HCEC 1CT (cell line): ENCODE measurements around the gene MT2A.

ENCODE experiments used
- DNase-seq: peaks from one replicate; pipeline ENCODE4 v3.0.0-alpha.2; 2017

The MT2A gene

GRCh38 chr16:56600398-56600999, 7.9 kb upstream of the MT2A start:
- peak; percentile 68 for DNase-seq

- DNase-seq = no peak
Measured at GRCh38 chr16:56601325-56601724, 7.1 kb upstream of the MT2A start.

GRCh38 chr16:56603589-56603988, 4.8 kb upstream of the MT2A start:
- peak; percentile 43 for DNase-seq

- no peak for DNase-seq
Measured at GRCh38 chr16:56604966-56605365, 3.4 kb upstream of the MT2A start.

- DNase-seq = no peak
Measured at GRCh38 chr16:56605475-56605874, 2.9 kb upstream of the MT2A start.

GRCh38 chr16:56606071-56606475, 2.3 kb upstream of the MT2A start:
- peak; percentile 86 for DNase-seq

GRCh38 chr16:56606476-56607108, 1.8 kb upstream of the MT2A start:
- peak; percentile 98 for DNase-seq

GRCh38 chr16:56607109-56607618, 1.2 kb upstream of the MT2A start:
- peak; percentile 100 for DNase-seq

- no peak for DNase-seq
Measured at GRCh38 chr16:56607675-56608042, 725 bp upstream of the MT2A start.

- DNase-seq = no peak
Measured at GRCh38 chr16:56608876-56609462, 585 bp downstream of the MT2A start.

GRCh38 chr16:56609463-56609921, 1.1 kb downstream of the MT2A start:
- DNase-seq = peak; percentile 80

GRCh38 chr16:56610017-56610608, 1.7 kb downstream of the MT2A start:
- DNase-seq = peak; percentile 89

- peak; percentile 66 for DNase-seq
Measured at GRCh38 chr16:56610609-56611111, 2.3 kb downstream of the MT2A start.

GRCh38 chr16:56611281-56611833, 3.0 kb downstream of the MT2A start:
- DNase-seq = peak; percentile 63

GRCh38 chr16:56613706-56614105, 5.3 kb downstream of the MT2A start:
- no peak for DNase-seq

GRCh38 chr16:56614549-56614991, 6.2 kb downstream of the MT2A start:
- DNase-seq = peak; percentile 83

- DNase-seq = peak; percentile 76
Measured at GRCh38 chr16:56615353-56615752, 7.0 kb downstream of the MT2A start.

GRCh38 chr16:56616608-56617211, 8.3 kb downstream of the MT2A start:
- DNase-seq = no peak

- peak; percentile 81 for DNase-seq
Measured at GRCh38 chr16:56617212-56618085, 9.1 kb downstream of the MT2A start.

- no peak for DNase-seq
Measured at GRCh38 chr16:56618138-56618537, 9.8 kb downstream of the MT2A start.

GRCh38 chr16:56620339-56620897, 12.0 kb downstream of the MT2A start:
- DNase-seq = no peak
